Right lobe of liver (tissue), 6 donors: ENCODE results near the gene PACRG. TPM values are rescaled to one million over a fixed set of nuclear protein-coding genes. Genes with fewer than 3 reads are reported as not detected.

ENCODE experiments used
- ATAC-seq, 4 donors: fragments of 200-7000 bp; cut with Tn5 transposase; one replicate each; pipeline ENCODE4 v1.9.1; 2020; ENCODE audit warnings: mild to moderate bottlenecking in 4 of 4, moderate library complexity in 4 of 4
- DNase-seq, 3 donors: peaks; one replicate each; pipeline ENCODE4 v3.0.0-alpha.2; 2020
- H3K27ac ChIP-seq, 3 donors: fragments of 200-600 bp; one replicate each; pipeline ENCODE4 v1.8.0; 2022
- H3K27me3 ChIP-seq, 2 donors: fragments of 200-600 bp; one replicate each; pipeline ENCODE4 v1.8.0; 2022
- H3K36me3 ChIP-seq, 4 donors: fragments of 200-600 bp; sonication (generic) in 1 of 4; one replicate each; pipeline versions ENCODE4 v1.5.1 to v1.8.0; 2017 to 2022; ENCODE audit warnings: control low read depth in 1 of 4
- H3K4me1 ChIP-seq, 4 donors: fragments of 200-600 bp; sonication (generic) in 1 of 4; one replicate each; pipeline versions ENCODE4 v1.5.1 to v1.8.0; 2017 to 2022; ENCODE audit warnings: control low read depth in 1 of 4
- H3K4me3 ChIP-seq, 3 donors: fragments of 200-600 bp; one replicate each; pipeline ENCODE4 v1.8.0; 2022
- H3K9me3 ChIP-seq, 4 donors: fragments of 200-600 bp; sonication (generic) in 1 of 4; one replicate each; pipeline versions ENCODE4 v1.5.1 to v1.8.0; 2017 to 2022; ENCODE audit warnings: control low read depth in 1 of 4
- CTCF ChIP-seq, 4 donors: fragments of 200-600 bp in 3 of 4; fragments of 450-650 bp in 1 of 4; IDR thresholded peaks; one replicate each; pipeline versions ENCODE4 v1.5.1 to v1.8.0; 2016 to 2022; ENCODE audit warnings: antibody characterized with exemption in 4 of 4, mild to moderate bottlenecking in 2 of 4
- POLR2A ChIP-seq: fragments of 450-650 bp; IDR thresholded peaks from one replicate; pipeline ENCODE4 v1.6.1; 2017; ENCODE audit warnings: antibody characterized with exemption, mild to moderate bottlenecking
- WGBS: methylation state at CpG from one replicate; pipeline ENCODE4 v1.1.6; 2018; ENCODE audit warnings: low coverage, low lambda C conversion rate; ENCODE audit not compliant: insufficient coverage; ENCODE audit errors: missing lambda C conversion rate; 5-methylcytosine and 5-hydroxymethylcytosine counted together
- intact Hi-C, 2 donors: fragments of 100-400 bp; cut with DNase I; formaldehyde crosslinking; loops; one replicate each; pipeline versions ENCODE4 v1.11.2 to v1.14.1; 2022
- total RNA-seq, 6 experiments: library from RNA; depleted of rRNA in 2 of 6; stranded (reverse); fragments of >200 nt in 2 of 6; fragmentation: NEBNext Ultra II Directional in 3 of 6; extraction: Animal tissue kit (Norgen Biotek cat#: 25700) in 3 of 6; gene quantifications; one replicate each; pipeline versions ENCODE4 v1.1.0 to v1.2.4, GENCODE V29; 2016 to 2023
- donor health status: DM: no; HTN: yes; CAD: no.
- donor health status: DM: no; HTN: no; CAD: no.
- donor health status: DM: no; HTN: no; CAD: no.
- donor health status: DM: no; HTN: yes; CAD: no.
- donor health status: DM: no; HTN: yes; CAD: no.

PACRG gene
- total RNA-seq, 6 experiments from 2014 or later: 0.25 to 5.3 (median 2.7) TPM

DNA sequence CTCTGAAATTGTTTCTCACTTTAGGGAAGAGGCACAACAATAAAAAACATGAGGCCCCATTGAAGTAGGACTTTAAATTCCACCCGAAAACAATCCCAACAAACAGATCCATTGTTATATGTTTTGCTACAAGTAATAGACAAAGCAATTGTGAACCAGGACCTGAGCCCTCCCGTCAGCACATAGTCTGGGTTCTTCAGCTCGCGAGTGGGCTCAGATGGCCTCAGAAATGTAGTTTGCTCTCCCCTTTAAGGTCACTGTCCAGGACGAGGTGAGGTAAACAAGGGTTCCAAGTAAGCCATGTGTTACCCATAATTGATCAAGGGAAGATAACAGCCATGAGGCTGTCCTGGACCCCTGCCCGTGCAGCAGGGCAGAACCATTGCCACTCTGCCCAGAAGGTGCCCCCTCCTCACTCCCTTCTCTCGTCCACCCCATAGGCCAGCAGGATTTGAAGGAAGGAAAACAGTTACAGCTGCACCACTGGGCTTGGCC, 526.6 kb downstream of the PACRG start:
- intact Hi-C loops: no loop called here
- H3K27me3 ChIP-seq: no peaks in the 10 kb centered on the region
- H3K9me3 ChIP-seq: no peaks in the 10 kb centered on the region
- DNase-seq: no peak
- TF ChIP-seq POLR2A (no peak), CTCF (IDR thresholded peaks at IDR 0.05) (no peak)
- 53% methylated on average over 6 of the region's 7 CpGs for WGBS
- H3K4me3 ChIP-seq: no peak overlapping the region
- ATAC-seq: no peak
- H3K4me1 ChIP-seq: no peaks in the 10 kb centered on the region
- H3K36me3 ChIP-seq: no peaks in the 10 kb centered on the region
- no peak overlapping the region for H3K27ac ChIP-seq

- no peak overlapping the region for H3K4me3 ChIP-seq
- H3K27me3 ChIP-seq: no peaks in the 10 kb centered on the region
- ATAC-seq (no peak), DNase-seq (no peak)
- no peaks in the 10 kb centered on the region for H3K36me3 ChIP-seq
- H3K9me3 ChIP-seq: no peaks in the 10 kb centered on the region
- no CpG with 5 or more reads among the region's 2 CpGs for WGBS
- intact Hi-C loops: no loop called here
- TF ChIP-seq POLR2A (no peak), CTCF (IDR thresholded peaks at IDR 0.05) (no peak)
- no peak overlapping the region for H3K27ac ChIP-seq
- H3K4me1 ChIP-seq: no peaks in the 10 kb centered on the region
These were observed 527.5 kb downstream of the PACRG start for GRCh38 chr6:163255265-163255664.

- no peaks in the 10 kb centered on the region for H3K9me3 ChIP-seq
- no peak for TF ChIP-seq POLR2A
- TF ChIP-seq CTCF (IDR thresholded peaks at IDR 0.05): no peak
- H3K27ac ChIP-seq: no peak overlapping the region
- 88% methylated on average over 5 of the region's 8 CpGs for WGBS
- ATAC-seq (no peak), DNase-seq (no peak)
- peaks cover 0 to 4% (median 0%) of the 10 kb centered on the region in 4 donors for H3K4me1 ChIP-seq
- H3K27me3 ChIP-seq: no peaks in the 10 kb centered on the region
- no peaks in the 10 kb centered on the region for H3K36me3 ChIP-seq
- intact Hi-C loops: no loop called here
- no peak overlapping the region for H3K4me3 ChIP-seq
These were observed 531.9 kb downstream of the PACRG start for GRCh38 chr6:163259689-163260088.

GRCh38 chr6:163260111-163260895, 532.5 kb downstream of the PACRG start:
- ATAC-seq: peak in 1 of 4 donors; percentile 14
- H3K27ac ChIP-seq: no peak overlapping the region
- H3K36me3 ChIP-seq: no peaks in the 10 kb centered on the region
- intact Hi-C loops: no loop called here
- peaks cover 0 to 4% (median 2%) of the 10 kb centered on the region in 4 donors for H3K4me1 ChIP-seq
- WGBS: 23% methylated on average over 17 of the region's 21 CpGs
- TF ChIP-seq POLR2A (no peak), CTCF (IDR thresholded peaks at IDR 0.05) (no peak)
- H3K4me3 ChIP-seq: no peak overlapping the region
- H3K27me3 ChIP-seq: no peaks in the 10 kb centered on the region
- H3K9me3 ChIP-seq: no peaks in the 10 kb centered on the region
- no peak for DNase-seq
